ENCODE data around the gene COL5A1.

The COL5A1 gene

DNA sequence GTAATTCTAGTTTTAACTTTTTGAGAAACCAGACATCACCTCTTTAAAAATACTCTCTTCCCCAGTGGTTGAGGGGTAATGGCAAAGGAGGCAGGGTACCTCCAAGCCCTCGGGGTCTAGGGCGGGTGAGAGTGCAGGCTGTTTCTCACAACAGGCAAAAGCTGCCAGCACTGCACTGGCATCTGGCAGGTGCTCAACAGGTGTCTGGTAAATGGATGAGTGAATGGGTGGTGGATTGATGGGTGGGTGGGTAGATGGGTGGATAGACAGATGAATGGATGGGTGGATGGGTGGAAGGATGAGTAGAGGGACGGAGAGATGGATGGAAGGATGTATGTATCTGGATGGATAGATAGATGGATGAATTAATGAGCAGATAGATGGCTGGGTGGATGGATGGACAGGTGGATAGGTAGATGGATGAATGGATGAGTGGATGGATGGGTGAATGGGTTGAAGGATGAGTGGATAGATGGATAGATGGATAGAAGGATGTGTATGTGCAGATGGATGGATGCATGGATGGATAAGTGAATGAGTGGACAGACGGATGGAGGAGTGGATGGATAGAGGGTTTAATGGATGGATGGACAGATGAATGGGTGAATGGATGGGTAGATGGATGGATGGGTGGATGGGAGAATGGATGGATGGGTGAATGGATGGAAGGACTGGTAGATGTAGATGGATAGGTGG is 84.6 kb downstream of the COL5A1 start:
- Histone ChIP-seq H3K27me3 (no peaks in the 10 kb centered on the region), H3K27ac (no peak overlapping the region), H3K9me3 (no peaks in the 10 kb centered on the region), H3K36me3 (peaks cover 37% of the 10 kb centered on the region), H4K20me1 (peaks cover 81% of the 10 kb centered on the region), H3K4me1 (peaks cover 75% of the 10 kb centered on the region), H3K9ac (no peak overlapping the region), H3K4me2 (peak overlapping the region; percentile 77), H3K4me3 (no peak overlapping the region)
- no peak for TF ChIP-seq Cebpa-rat (IDR thresholded peaks at IDR 0.05)

DNA sequence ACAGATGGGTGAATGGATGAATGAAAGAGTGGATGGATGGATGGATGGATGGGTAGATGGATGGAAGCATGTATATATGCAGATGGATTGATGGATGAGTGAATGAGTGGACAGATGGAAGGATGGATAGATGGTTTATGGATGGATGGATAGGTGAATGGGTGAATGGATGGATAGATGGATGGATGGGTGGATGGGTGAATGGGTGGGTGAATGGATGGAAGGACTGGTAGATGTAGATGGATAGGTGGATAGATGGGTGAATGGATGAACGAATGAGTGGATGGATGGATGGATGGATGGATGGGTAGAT is 85.1 kb downstream of the COL5A1 start:
- Histone ChIP-seq H3K36me3 (peaks cover 41% of the 10 kb centered on the region), H3K9me3 (no peaks in the 10 kb centered on the region), H3K4me1 (peaks cover 70% of the 10 kb centered on the region), H4K20me1 (peaks cover 76% of the 10 kb centered on the region), H3K4me2 (peak overlapping the region; percentile 77; the same call in 1 of the 2 replicates), H3K27me3 (no peaks in the 10 kb centered on the region), H3K9ac (no peak overlapping the region), H3K27ac (no peak overlapping the region), H3K4me3 (no peak overlapping the region)
- TF ChIP-seq Cebpa-rat (IDR thresholded peaks at IDR 0.05): no peak

DNA sequence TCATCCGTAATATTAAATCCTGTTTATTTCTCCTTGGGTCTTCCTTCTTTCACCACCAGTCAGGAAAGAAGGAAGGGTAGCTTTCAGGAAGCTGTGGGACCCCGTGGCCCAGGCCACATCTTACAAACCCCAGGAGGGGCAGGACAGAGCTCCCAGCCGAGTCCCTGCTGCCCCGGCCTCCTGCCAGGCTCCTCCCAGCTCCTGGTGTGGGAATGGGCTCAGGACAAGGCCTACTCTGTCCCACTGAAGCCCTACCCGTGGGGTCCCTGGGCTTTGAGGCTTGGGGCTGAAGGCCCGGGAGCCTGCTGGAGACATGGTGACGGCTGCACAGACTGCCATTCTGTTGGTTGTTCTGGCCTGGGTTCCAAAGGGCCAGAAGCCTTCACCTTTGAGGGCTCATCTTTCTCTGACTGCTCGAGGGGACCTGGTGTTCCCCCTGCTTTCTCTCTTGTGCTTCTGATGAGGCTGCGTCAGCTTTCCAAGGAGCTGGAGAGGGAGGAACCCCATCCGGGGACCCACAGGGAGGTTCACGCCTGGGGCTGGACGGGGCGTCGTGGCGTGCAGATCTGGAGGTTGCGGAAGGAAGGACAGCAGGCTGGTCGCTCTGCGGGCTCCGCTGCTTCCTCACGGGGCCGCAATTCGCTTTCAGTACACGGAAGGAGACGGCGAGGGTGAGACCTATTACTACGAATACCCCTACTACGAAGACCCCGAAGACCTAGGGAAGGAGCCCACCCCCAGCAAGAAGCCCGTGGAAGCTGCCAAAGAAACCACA is 86.6 kb downstream of the COL5A1 start:
- H3K4me1 ChIP-seq: peaks cover 61% of the 10 kb centered on the region
- peak overlapping the region; percentile 63 for H3K4me2 ChIP-seq
- H4K20me1 ChIP-seq: peaks cover 61% of the 10 kb centered on the region
- no peak overlapping the region for H3K4me3 ChIP-seq
- peaks cover 57% of the 10 kb centered on the region for H3K36me3 ChIP-seq
- no peaks in the 10 kb centered on the region for H3K27me3 ChIP-seq
- H3K9ac ChIP-seq: no peak overlapping the region
- H3K9me3 ChIP-seq: no peaks in the 10 kb centered on the region
- no peak for TF ChIP-seq Cebpa-rat (IDR thresholded peaks at IDR 0.05)
- H3K27ac ChIP-seq: no peak overlapping the region

DNA sequence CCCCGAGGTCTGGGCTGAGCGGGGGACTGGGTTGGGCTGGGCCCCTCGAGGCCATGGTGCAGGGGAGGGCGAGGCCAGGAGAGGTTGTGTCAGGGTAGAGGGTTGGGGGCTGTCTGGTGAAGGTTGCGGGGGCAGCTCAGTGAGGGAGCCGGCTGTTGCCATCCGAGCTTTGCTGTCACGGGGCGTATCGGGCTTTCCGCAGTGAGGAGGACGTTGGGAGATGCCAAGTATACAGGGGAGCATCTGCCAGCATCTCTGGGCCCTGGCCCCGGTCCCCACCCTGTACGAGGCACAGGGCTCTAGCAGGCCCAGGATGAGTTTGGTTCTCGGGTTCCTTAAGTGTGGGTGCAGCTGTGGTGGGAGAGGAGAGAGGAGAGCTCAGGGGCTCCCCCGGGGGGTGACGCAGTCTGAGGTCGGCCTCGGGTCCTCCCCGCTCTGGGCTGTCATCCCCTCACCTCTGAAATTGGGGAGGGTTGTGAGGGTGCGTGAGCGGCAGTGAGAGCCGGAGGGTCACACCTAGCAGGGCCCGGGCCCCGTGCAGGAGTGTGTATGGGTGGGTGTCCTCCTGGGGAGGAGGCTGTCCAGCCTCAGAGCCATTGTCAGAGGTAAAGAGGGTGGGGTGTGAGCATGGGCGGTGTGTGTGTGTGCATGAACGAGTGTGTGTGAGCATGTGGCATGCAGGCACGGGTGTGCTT is 87.3 kb downstream of the COL5A1 start:
- H3K27ac ChIP-seq: no peak overlapping the region
- peaks cover 55% of the 10 kb centered on the region for H3K4me1 ChIP-seq
- peaks cover 54% of the 10 kb centered on the region for H4K20me1 ChIP-seq
- peaks cover 64% of the 10 kb centered on the region for H3K36me3 ChIP-seq
- no peak overlapping the region for H3K9ac ChIP-seq
- H3K27me3 ChIP-seq: no peaks in the 10 kb centered on the region
- H3K4me3 ChIP-seq: no peak overlapping the region
- H3K9me3 ChIP-seq: no peaks in the 10 kb centered on the region
- H3K4me2 ChIP-seq: peak overlapping the region; percentile 63
- no peak for TF ChIP-seq Cebpa-rat (IDR thresholded peaks at IDR 0.05)

DNA sequence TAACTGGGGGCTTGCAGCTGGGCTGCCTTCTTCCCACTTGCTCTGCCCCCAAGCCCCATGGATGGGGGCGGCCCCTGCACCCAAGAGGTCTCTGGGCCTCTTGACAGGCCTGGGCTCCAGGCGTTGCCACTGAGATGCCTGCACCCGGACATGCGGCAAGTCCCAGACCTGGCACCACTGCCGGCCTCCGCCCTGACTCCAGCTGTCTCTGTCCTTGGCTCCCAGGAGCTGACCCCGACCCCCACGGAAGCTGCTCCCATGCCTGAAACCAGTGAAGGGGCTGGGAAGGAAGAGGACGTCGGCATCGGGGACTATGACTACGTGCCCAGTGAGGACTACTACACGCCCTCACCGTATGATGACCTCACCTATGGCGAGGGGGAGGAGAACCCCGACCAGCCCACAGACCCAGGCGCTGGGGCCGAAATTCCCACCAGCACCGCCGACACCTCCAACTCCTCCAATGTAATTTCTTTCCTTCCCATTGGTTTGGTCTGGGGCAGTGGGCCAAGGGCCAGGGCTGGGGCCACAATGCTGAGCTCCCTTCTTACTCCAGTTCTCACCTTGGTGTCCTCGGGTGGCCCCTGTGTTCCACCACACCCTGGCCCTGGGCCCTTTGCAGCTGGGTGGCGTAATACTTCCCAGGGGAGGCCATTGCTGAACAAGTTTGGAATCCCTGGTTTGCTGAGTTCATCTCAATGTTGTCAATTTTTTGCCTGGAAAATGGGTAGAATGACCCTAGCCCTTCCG is 88.6 kb downstream of the COL5A1 start:
- Histone ChIP-seq H3K27ac (no peak overlapping the region), H4K20me1 (peaks cover 41% of the 10 kb centered on the region), H3K27me3 (no peaks in the 10 kb centered on the region), H3K4me3 (no peak overlapping the region), H3K36me3 (peaks cover 70% of the 10 kb centered on the region), H3K9ac (no peak overlapping the region), H3K4me2 (no peak overlapping the region), H3K9me3 (no peaks in the 10 kb centered on the region), H3K4me1 (peaks cover 42% of the 10 kb centered on the region)
- TF ChIP-seq Cebpa-rat (IDR thresholded peaks at IDR 0.05): no peak

DNA sequence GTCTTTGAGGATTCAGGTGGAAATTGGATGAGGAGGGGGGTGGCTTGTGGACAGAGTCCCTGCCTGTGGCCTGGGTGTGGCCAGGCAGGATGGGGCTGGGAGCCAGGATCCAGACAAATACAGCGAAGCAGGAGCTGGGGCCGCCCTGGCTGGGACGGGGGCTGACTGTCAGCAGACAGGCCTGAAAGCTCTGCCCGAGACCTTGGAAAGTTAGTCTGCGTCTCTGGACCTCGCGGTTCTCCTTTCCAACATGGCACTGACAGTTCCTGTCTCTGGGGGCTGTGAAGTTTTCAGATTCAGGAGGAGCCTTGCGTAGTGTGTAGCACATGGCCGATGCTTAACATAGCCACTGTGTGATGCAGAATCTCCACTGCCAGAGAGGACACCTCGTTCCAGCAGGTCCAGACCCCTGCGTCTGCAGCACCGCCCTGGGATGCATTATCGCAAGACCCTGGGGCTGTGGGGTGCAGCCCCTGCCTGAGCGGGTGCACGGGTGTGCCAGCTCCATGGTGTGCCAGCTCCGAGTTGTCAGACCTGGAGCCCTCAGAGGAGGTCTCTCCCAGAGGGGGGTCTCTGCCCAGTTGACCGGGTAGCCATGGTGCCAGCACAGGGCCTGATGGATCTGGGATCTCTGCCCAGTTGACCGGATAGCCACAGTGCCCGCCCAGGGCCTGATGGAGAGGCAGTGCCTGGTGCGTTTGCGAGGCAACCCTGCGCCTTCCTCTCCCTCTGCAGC is 89.3 kb downstream of the COL5A1 start:
- Histone ChIP-seq H3K4me1 (peaks cover 35% of the 10 kb centered on the region), H3K4me3 (no peak overlapping the region), H3K9ac (no peak overlapping the region), H3K4me2 (no peak overlapping the region), H3K27ac (no peak overlapping the region), H3K9me3 (no peaks in the 10 kb centered on the region), H3K36me3 (peaks cover 70% of the 10 kb centered on the region), H4K20me1 (peaks cover 34% of the 10 kb centered on the region), H3K27me3 (no peaks in the 10 kb centered on the region)
- TF ChIP-seq Cebpa-rat (IDR thresholded peaks at IDR 0.05): no peak

DNA sequence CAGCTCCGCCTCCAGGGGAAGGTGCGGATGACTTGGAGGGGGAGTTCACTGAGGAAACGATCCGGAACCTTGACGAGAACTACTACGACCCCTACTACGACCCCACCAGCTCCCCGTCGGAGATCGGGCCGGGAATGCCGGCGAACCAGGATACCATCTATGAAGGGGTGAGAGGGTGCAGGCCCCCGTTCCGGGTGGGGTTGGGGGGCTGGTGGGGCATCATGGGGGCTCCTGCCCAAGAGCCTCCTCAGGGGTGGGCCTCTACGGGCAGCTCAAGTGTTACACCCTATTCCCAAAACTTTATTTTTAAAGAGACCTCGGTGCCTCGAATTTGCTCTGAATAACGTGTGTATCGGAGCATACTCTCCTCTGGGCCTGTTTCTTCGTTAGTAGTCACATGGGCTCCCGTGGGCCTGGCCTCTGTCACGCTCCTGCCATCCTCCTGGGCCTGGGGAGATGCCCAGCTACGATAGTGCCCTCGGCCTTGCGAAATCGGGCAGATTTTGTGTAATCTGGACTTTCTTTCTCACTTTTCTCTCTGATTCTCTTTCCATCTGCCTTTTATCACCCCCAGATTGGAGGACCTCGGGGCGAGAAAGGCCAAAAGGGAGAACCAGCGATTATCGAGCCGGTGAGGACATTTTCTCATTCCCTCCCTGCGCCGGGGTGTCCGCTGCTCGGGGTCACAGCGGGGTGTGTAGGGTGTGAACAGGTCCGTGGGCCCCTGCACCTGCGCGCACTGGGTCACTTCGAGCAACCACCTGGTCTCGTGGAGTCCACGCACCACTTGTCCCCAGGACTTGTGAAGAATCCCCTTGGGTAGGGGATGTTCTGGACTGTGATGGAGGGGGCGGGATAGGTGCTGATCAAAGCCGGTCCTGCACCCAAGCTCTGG is 90.1 kb downstream of the COL5A1 start:
- Histone ChIP-seq H3K36me3 (peaks cover 70% of the 10 kb centered on the region), H3K4me2 (no peak overlapping the region), H4K20me1 (peaks cover 28% of the 10 kb centered on the region), H3K27me3 (no peaks in the 10 kb centered on the region), H3K9me3 (no peaks in the 10 kb centered on the region), H3K4me3 (no peak overlapping the region), H3K4me1 (peaks cover 32% of the 10 kb centered on the region), H3K27ac (no peak overlapping the region), H3K9ac (no peak overlapping the region)
- no peak for TF ChIP-seq Cebpa-rat (IDR thresholded peaks at IDR 0.05)

DNA sequence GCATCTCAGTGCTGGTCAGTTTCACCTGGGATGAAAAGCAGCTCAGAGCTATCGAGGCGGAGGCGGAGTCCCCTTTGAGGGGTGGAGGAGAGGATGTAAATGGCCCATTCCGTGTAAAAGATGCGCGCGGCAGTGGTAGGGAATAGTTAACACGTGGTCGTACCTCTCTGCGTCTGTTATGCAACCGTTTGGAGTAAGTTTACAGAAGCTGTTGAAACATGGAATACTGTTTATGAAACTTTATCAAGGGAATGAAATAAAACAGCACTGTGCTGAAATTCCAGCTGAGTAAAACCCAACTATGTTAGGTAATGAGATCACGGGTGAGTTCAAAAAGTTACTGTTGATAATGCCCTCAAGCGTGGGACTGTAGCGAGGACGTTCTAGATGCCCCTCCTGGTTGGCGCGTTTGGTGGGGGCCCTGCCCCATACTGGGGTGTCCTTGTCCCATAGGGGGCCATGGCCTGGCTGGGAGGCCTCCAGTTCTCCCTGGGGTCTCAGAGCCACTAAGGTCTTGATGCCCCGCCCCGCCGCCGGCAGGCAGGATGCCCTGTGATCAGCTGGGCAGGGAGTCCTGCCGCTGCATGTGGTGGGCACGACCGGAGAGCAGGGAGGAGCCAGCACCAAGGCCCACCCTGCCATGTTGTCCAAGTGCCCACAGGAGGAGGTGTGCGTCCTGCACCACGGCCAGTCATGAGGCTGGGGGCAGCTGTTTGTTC is 90.9 kb downstream of the COL5A1 start:
- Histone ChIP-seq H3K4me3 (no peak overlapping the region), H3K4me2 (no peak overlapping the region), H3K27me3 (no peaks in the 10 kb centered on the region), H3K36me3 (peaks cover 64% of the 10 kb centered on the region), H3K9ac (no peak overlapping the region), H4K20me1 (peaks cover 26% of the 10 kb centered on the region), H3K4me1 (peaks cover 37% of the 10 kb centered on the region), H3K27ac (no peak overlapping the region), H3K9me3 (no peaks in the 10 kb centered on the region)
- no peak for TF ChIP-seq Cebpa-rat (IDR thresholded peaks at IDR 0.05)
